DOHH2 (cell line): ENCODE measurements around the gene ITPRIPL2.

Source experiments
- H3F3A ChIP-seq: fragments of 200-600 bp; sonication (generic), shearing (Covaris generic); 2 replicates; pipeline ENCODE4 v1.6.0; 2016; ENCODE audit warnings: antibody characterized with exemption, mild to moderate bottlenecking; ENCODE audit not compliant: control insufficient read depth, insufficient read depth
- H3K27ac ChIP-seq: fragments of 200-600 bp; sonication (generic); 2 replicates; pipeline ENCODE4 v1.5.1; 2014; ENCODE audit warnings: low read depth, mild to moderate bottlenecking, low read length, moderate library complexity
- H3K27me3 ChIP-seq: fragments of 200-600 bp; sonication (generic); 2 replicates; pipeline ENCODE4 v1.6.1; 2014; ENCODE audit warnings: mild to moderate bottlenecking, low read length, mixed read lengths; ENCODE audit not compliant: control insufficient read depth
- H3K36me3 ChIP-seq: fragments of 200-600 bp; sonication (generic); 2 replicates; pipeline ENCODE4 v1.6.1; 2014; ENCODE audit warnings: mild to moderate bottlenecking, low read length, moderate library complexity, mixed read lengths; ENCODE audit not compliant: control insufficient read depth
- H3K4me1 ChIP-seq: fragments of 200-600 bp; sonication (generic); 2 replicates; pipeline ENCODE4 v1.6.1; 2014; ENCODE audit warnings: mild to moderate bottlenecking, low read length, mixed read lengths; ENCODE audit not compliant: control insufficient read depth
- H3K4me2 ChIP-seq: fragments of 200-600 bp; sonication (generic); 2 replicates; pipeline ENCODE4 v1.6.0; 2014; ENCODE audit warnings: mild to moderate bottlenecking, low read length, moderate library complexity
- H3K4me3 ChIP-seq: fragments of 200-600 bp; sonication (generic); 2 replicates; pipeline ENCODE4 v1.5.1; 2014; ENCODE audit warnings: mild to moderate bottlenecking, low read length, mixed read lengths
- H3K79me2 ChIP-seq: fragments of 200-600 bp; sonication (generic); 2 replicates; pipeline ENCODE4 v1.6.1; 2014; ENCODE audit warnings: mild to moderate bottlenecking, low read length, mixed read lengths; ENCODE audit not compliant: control insufficient read depth
- H3K9me2 ChIP-seq: fragments of 200-600 bp; sonication (generic); replicated peaks from 2 replicates; pipeline ENCODE4 v1.6.1; 2014; ENCODE audit warnings: mild to moderate bottlenecking, low read length, mixed read lengths; ENCODE audit not compliant: control insufficient read depth
- H3K9me3 ChIP-seq: fragments of 200-600 bp; sonication (generic); 2 replicates; pipeline ENCODE4 v1.6.1; 2014; ENCODE audit warnings: antibody characterized with exemption, low read length, mixed read lengths; ENCODE audit not compliant: control insufficient read depth, insufficient read depth
- H4K20me1 ChIP-seq: fragments of 200-600 bp; sonication (generic); 2 replicates; pipeline ENCODE4 v1.6.0; 2014; ENCODE audit warnings: low read depth, mild to moderate bottlenecking, antibody characterized with exemption, low read length, moderate library complexity; ENCODE audit not compliant: control insufficient read depth, insufficient read depth
- EZH2phosphoT487 ChIP-seq: fragments of 200-600 bp; sonication (generic); IDR thresholded peaks from 2 replicates; pipeline ENCODE4 v1.6.1; 2017; ENCODE audit warnings: borderline replicate concordance, mild to moderate bottlenecking, antibody characterized with exemption, low read length, moderate library complexity, mixed read lengths
- TF ChIP-seq, protein P1 (sequence below): fragments of 200-600 bp; sonication (generic); IDR thresholded peaks from one replicate; pipeline ENCODE4 v1.5.1; 2014; ENCODE audit warnings: antibody characterized with exemption, mild to moderate bottlenecking, low read depth, low read length; ENCODE audit not compliant: poor library complexity, severe bottlenecking

Gene ITPRIPL2

DNA sequence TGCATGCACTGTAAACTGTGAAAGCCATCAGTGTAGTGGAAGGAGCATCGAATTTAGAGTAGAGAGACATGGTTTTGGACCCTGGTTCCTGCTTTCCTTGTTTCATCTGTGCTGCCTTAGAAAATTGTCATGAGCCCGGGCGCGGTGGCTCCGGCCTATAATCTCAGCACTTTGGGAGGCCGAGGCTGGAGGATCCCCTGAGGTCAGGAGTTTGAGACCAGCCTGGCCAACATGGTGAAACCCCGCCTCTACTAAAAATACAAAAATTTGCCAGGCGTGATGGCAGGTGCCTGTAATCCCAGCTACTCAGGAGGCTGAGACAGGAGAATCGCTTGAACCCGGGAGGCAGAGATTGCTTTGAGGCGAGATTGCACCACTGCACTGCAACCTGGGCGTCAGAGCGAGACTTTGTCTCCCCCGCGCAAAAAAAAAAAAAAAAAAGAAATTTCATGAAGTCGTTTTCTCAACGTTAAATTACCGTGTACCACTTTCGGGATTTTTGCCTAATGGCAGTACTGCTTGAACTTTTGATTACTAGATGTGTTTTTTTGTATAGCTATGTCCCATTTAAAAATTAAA, 45.4 kb upstream of the ITPRIPL2 start:
- Histone ChIP-seq H3K9me2 (no peaks in the 10 kb centered on the region), H3K27me3 (no peaks in the 10 kb centered on the region), H3K9me3 (no peaks in the 10 kb centered on the region), H3K4me3 (peak overlapping the region; percentile 81), H3K4me2 (peak overlapping the region; percentile 69), H3K27ac (peak overlapping the region; percentile 90), H3F3A (no peaks in the 10 kb centered on the region), H4K20me1 (no peaks in the 10 kb centered on the region), H3K36me3 (peaks cover under 1% of the 10 kb centered on the region; the same call in 1 of the 2 replicates), H3K79me2 (peaks cover 13% of the 10 kb centered on the region), H3K4me1 (peaks cover 13% of the 10 kb centered on the region)
- TF ChIP-seq, protein P1, sequence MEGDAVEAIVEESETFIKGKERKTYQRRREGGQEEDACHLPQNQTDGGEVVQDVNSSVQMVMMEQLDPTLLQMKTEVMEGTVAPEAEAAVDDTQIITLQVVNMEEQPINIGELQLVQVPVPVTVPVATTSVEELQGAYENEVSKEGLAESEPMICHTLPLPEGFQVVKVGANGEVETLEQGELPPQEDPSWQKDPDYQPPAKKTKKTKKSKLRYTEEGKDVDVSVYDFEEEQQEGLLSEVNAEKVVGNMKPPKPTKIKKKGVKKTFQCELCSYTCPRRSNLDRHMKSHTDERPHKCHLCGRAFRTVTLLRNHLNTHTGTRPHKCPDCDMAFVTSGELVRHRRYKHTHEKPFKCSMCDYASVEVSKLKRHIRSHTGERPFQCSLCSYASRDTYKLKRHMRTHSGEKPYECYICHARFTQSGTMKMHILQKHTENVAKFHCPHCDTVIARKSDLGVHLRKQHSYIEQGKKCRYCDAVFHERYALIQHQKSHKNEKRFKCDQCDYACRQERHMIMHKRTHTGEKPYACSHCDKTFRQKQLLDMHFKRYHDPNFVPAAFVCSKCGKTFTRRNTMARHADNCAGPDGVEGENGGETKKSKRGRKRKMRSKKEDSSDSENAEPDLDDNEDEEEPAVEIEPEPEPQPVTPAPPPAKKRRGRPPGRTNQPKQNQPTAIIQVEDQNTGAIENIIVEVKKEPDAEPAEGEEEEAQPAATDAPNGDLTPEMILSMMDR, result no peak
- TF ChIP-seq EZH2phosphoT487, result no peak

DNA sequence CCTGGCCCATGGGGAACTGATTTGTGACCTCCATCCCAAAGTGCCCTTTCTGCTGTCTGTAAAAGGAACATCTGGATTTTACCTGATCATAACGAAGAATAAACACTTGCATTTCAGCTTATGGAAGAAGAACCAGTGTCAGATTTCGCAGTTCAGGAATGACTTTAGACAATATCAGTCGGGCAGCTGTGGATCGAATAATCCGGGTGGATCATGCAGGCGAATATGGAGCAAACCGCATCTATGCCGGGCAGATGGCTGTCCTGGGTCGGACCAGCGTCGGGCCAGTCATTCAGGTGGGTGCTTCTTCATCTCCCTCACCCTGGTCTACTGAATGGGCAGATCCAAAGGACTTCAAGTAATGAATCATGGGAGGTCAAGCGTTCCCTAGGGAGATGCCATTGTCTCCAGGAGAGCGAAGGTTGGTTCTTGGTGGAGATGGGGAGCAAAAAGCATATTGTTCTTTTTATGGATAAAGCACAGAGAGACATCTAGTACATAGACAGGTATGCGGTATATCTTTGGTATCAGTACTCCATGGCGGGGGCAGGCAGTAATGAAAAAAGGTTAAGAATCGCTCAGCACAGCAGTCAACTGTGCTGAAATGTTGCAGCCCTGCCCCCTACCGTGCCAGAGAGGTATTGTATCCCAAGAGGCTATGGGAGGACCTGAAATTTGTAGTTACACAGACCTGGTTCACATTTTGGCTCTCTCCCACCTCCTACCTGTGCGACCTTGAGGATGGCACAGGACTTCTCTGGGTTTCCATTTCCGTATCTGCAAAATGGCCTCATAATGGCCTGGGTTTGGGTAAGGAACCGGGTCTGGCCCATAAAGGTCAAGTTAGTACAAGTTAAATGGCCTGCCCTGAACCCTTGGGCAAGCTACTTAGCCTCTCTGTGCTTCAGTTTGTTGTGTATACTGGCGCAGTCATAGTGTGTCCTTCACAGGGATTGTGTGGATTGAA, 41.7 kb upstream of the ITPRIPL2 start:
- Histone ChIP-seq H3K9me2 (no peaks in the 10 kb centered on the region), H4K20me1 (no peaks in the 10 kb centered on the region), H3F3A (no peaks in the 10 kb centered on the region), H3K36me3 (peaks cover 9% of the 10 kb centered on the region; the same call in 1 of the 2 replicates), H3K27ac (no peak overlapping the region), H3K4me1 (peaks cover 11% of the 10 kb centered on the region), H3K4me3 (no peak overlapping the region), H3K9me3 (no peaks in the 10 kb centered on the region), H3K4me2 (no peak overlapping the region), H3K79me2 (peaks cover 13% of the 10 kb centered on the region), H3K27me3 (no peaks in the 10 kb centered on the region)
- TF ChIP-seq, protein P1, result peak; percentile 79
- no peak for TF ChIP-seq EZH2phosphoT487

DNA sequence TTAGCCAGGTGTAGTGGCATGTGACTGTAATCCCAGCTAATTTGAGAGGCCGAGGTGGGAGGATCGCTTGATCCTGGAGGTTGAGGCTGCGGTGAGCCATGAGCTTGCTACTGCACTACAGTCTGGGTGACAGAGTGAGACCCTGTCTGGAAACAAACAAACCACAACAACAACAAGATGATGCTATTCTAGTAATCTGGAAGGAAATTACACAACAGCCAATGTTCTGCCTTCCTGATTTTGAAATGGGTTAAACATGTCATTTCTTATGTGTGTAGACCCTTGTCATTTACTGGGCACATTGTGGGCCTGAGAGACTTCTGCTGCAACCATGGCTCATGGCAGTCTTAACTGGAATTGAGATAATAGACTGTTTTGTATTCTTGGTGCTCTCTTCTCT, 40.4 kb upstream of the ITPRIPL2 start:
- H3K9me2 ChIP-seq, result no peaks in the 10 kb centered on the region
- H3K4me2 ChIP-seq, result no peak overlapping the region
- H3K27ac ChIP-seq, result no peak overlapping the region
- TF ChIP-seq, protein P1, result no peak
- TF ChIP-seq EZH2phosphoT487, result no peak
- no peaks in the 10 kb centered on the region for H4K20me1 ChIP-seq
- peaks cover 12% of the 10 kb centered on the region; the same call in 1 of the 2 replicates for H3K36me3 ChIP-seq
- H3K4me1 ChIP-seq, result peaks cover 8% of the 10 kb centered on the region
- H3K27me3 ChIP-seq, result no peaks in the 10 kb centered on the region
- no peaks in the 10 kb centered on the region for H3K9me3 ChIP-seq
- peaks cover 9% of the 10 kb centered on the region for H3K79me2 ChIP-seq
- H3F3A ChIP-seq, result no peaks in the 10 kb centered on the region
- no peak overlapping the region for H3K4me3 ChIP-seq
